ENCODE measurements around the gene ARHGEF38. TPM values are rescaled to one million over a fixed set of nuclear protein-coding genes. Genes with fewer than 3 reads are reported as not detected.

Gene ARHGEF38
- total RNA-seq, 4 donors from 2014 or later: 0.59 to 3.5 (median 0.98) TPM

- no peak for DNase-seq (ENCODE audit: low spot score in 2 of 2)
- no peak for TF ChIP-seq EP300 (IDR thresholded peaks at IDR 0.05)
- TF ChIP-seq POLR2AphosphoS5 (IDR thresholded peaks at IDR 0.05): no peak
- TF ChIP-seq CTCF (IDR thresholded peaks at IDR 0.05): no peak
- no peak for TF ChIP-seq POLR2A (IDR thresholded peaks at IDR 0.05)
- WGBS: 67% methylated on average over 1 of the region's 1 CpG
- H3K36me3 ChIP-seq: no peaks in the 10 kb centered on the region
- H3K27ac ChIP-seq: no peak overlapping the region
- H3K4me1 ChIP-seq: no peaks in the 10 kb centered on the region
- no peaks in the 10 kb centered on the region for H3K9me3 ChIP-seq
- no peak overlapping the region for H3K4me3 ChIP-seq
- no peaks in the 10 kb centered on the region for H3K27me3 ChIP-seq
Observed at GRCh38 chr4:105509714-105510113, 42.7 kb upstream of the ARHGEF38 start.

GRCh38 chr4:105510245-105510644 lies 42.2 kb upstream of the ARHGEF38 start:
- no peak for DNase-seq (ENCODE audit: low spot score in 2 of 2)
- Histone ChIP-seq H3K4me3 (no peak overlapping the region), H3K27me3 (no peaks in the 10 kb centered on the region), H3K9me3 (no peaks in the 10 kb centered on the region), H3K4me1 (no peaks in the 10 kb centered on the region), H3K27ac (no peak overlapping the region), H3K36me3 (no peaks in the 10 kb centered on the region)
- 42% methylated on average over 2 of the region's 2 CpGs for WGBS
- TF ChIP-seq EP300 (IDR thresholded peaks at IDR 0.05) (no peak), POLR2A (IDR thresholded peaks at IDR 0.05) (no peak), CTCF (IDR thresholded peaks at IDR 0.05) (no peak), POLR2AphosphoS5 (IDR thresholded peaks at IDR 0.05) (no peak)

DNA sequence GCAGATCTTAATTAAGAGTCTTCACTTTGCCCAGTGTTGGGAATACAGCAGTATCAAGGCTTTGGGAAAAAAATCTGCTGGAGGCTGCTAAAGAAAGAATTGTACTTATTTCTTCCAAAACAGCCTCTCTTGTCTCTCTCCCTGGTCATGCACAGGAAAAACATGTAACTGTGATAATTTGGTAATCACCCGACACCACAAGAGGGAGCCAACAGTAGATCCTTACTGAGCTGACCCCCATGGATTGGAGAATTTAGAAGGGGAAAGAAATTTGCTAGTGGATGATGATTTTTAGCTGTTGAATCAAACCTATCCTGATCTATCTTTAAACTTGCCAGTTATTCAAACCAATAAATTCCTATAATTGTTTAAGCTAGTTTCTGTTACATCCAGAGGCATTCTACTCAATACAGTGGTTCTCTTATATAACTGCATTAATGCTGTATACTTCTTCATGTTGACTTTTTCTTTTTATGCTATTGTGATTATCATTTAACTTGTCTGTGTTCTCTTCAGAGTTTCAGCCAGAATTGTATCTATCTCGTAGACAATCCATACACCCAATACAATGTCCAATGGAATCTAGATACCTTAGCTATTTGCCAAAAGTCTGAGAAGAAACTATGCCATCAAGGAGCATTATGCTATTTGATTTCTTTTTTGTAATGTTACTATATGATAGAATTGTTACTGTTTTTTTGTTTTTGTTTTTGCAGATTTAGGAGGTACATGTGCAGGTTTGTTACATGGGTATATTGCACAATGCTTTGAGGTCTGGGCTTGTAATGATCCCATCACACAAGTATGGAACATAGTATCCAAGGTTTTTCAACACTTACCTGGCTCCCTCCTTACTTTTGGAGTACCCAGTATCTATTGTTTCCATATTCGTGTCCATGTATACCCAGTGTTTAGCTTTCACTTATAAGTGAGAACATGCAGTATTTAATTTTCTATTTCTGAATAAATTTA lies 31.3 kb upstream of the ARHGEF38 start:
- no peak for DNase-seq (ENCODE audit: low spot score in 2 of 2)

GRCh38 chr4:105526656-105527055 lies 25.8 kb upstream of the ARHGEF38 start:
- TF ChIP-seq EP300 (IDR thresholded peaks at IDR 0.05) (no peak), CTCF (IDR thresholded peaks at IDR 0.05) (no peak), POLR2AphosphoS5 (IDR thresholded peaks at IDR 0.05) (no peak), POLR2A (IDR thresholded peaks at IDR 0.05) (no peak)
- 95% methylated on average over 10 of the region's 15 CpGs for WGBS

More for the DNA sequence above, 31.3 kb upstream of the ARHGEF38 start:
- H3K27ac ChIP-seq: no peak overlapping the region
- no peak overlapping the region for H3K4me3 ChIP-seq
- no peaks in the 10 kb centered on the region for H3K27me3 ChIP-seq
- H3K9me3 ChIP-seq: no peaks in the 10 kb centered on the region
- H3K4me1 ChIP-seq: no peaks in the 10 kb centered on the region
- no peak for TF ChIP-seq EP300 (IDR thresholded peaks at IDR 0.05)
- no peak for TF ChIP-seq POLR2A (IDR thresholded peaks at IDR 0.05)
- TF ChIP-seq CTCF (IDR thresholded peaks at IDR 0.05): peak in 1 of 2 donors; percentile 44
- TF ChIP-seq POLR2AphosphoS5 (IDR thresholded peaks at IDR 0.05): no peak
- H3K36me3 ChIP-seq: no peaks in the 10 kb centered on the region
- 21% methylated on average over 3 of the region's 3 CpGs for WGBS

GRCh38 chr4:105527081-105527480 lies 25.3 kb upstream of the ARHGEF38 start:
- DNase-seq (ENCODE audit: low spot score in 2 of 2): no peak
- Histone ChIP-seq H3K4me3 (no peak overlapping the region), H3K36me3 (no peaks in the 10 kb centered on the region), H3K9me3 (no peaks in the 10 kb centered on the region), H3K27ac (no peak overlapping the region), H3K4me1 (no peaks in the 10 kb centered on the region), H3K27me3 (peaks cover 2% of the 10 kb centered on the region)
- WGBS: 87% methylated on average over 8 of the region's 8 CpGs
- TF ChIP-seq EP300 (IDR thresholded peaks at IDR 0.05): no peak
- TF ChIP-seq CTCF (IDR thresholded peaks at IDR 0.05): no peak
- TF ChIP-seq POLR2A (IDR thresholded peaks at IDR 0.05): no peak
- no peak for TF ChIP-seq POLR2AphosphoS5 (IDR thresholded peaks at IDR 0.05)

More at GRCh38 chr4:105526656-105527055, 25.8 kb upstream of the ARHGEF38 start:
- no peaks in the 10 kb centered on the region for H3K9me3 ChIP-seq
- no peaks in the 10 kb centered on the region for H3K36me3 ChIP-seq
- peaks cover 2% of the 10 kb centered on the region for H3K27me3 ChIP-seq
- H3K4me3 ChIP-seq: no peak overlapping the region
- no peaks in the 10 kb centered on the region for H3K4me1 ChIP-seq
- no peak for DNase-seq (ENCODE audit: low spot score in 2 of 2)
- H3K27ac ChIP-seq: no peak overlapping the region
